ENCODE data around the gene ERI3.

Gene ERI3

GRCh38 chr1:44283524-44284173, 71.4 kb downstream of the ERI3 start:
- DNase-seq (ENCODE audit: low spot score), result no peak

GRCh38 chr1:44282704-44283426, 72.2 kb downstream of the ERI3 start:
- DNase-seq (ENCODE audit: low spot score), result no peak

- DNase-seq (ENCODE audit: low spot score), result no peak
Observed at GRCh38 chr1:44281962-44282703, 72.9 kb downstream of the ERI3 start.

GRCh38 chr1:44276901-44277300, 78.2 kb downstream of the ERI3 start:
- DNase-seq (ENCODE audit: low spot score), result no peak

GRCh38 chr1:44275991-44276405, 79.1 kb downstream of the ERI3 start:
- no peak for DNase-seq (ENCODE audit: low spot score)

GRCh38 chr1:44275296-44275962, 79.6 kb downstream of the ERI3 start:
- DNase-seq (ENCODE audit: low spot score), result no peak

GRCh38 chr1:44273560-44274350, 81.3 kb downstream of the ERI3 start:
- no peak for DNase-seq (ENCODE audit: low spot score)

- DNase-seq (ENCODE audit: low spot score), result no peak
Observed at GRCh38 chr1:44272992-44273391, 82.1 kb downstream of the ERI3 start.

GRCh38 chr1:44271646-44272045, 83.4 kb downstream of the ERI3 start:
- no peak for DNase-seq (ENCODE audit: low spot score)

GRCh38 chr1:44270686-44271628, 84.1 kb downstream of the ERI3 start:
- no peak for DNase-seq (ENCODE audit: low spot score)

- DNase-seq (ENCODE audit: low spot score), result no peak
Observed at GRCh38 chr1:44268054-44268453, 87.0 kb downstream of the ERI3 start.

GRCh38 chr1:44267438-44267837, 87.6 kb downstream of the ERI3 start:
- no peak for DNase-seq (ENCODE audit: low spot score)

GRCh38 chr1:44266400-44267344, 88.4 kb downstream of the ERI3 start:
- no peak for DNase-seq (ENCODE audit: low spot score)

- DNase-seq (ENCODE audit: low spot score), result no peak
Observed at GRCh38 chr1:44265656-44266358, 89.2 kb downstream of the ERI3 start.

GRCh38 chr1:44264451-44264771, 90.6 kb downstream of the ERI3 start:
- DNase-seq (ENCODE audit: low spot score), result no peak

- no peak for DNase-seq (ENCODE audit: low spot score)
Observed at GRCh38 chr1:44263568-44264450, 91.2 kb downstream of the ERI3 start.

GRCh38 chr1:44262816-44263567, 92.1 kb downstream of the ERI3 start:
- DNase-seq (ENCODE audit: low spot score), result no peak

All from pons (tissue), 1 donor.